HEK293 (cell line): ENCODE data around the gene CBX7.

Experiments
- ATF2 ChIP-seq: fragments of 450-650 bp; formaldehyde crosslinking; IDR thresholded peaks from 2 replicates; pipeline ENCODE4 v1.5.1; 2016; ENCODE audit warnings: missing biosample characterization, missing genetic modification characterization, low read depth
- BCL11B ChIP-seq: fragments of 450-650 bp; formaldehyde crosslinking; IDR thresholded peaks from 2 replicates; pipeline ENCODE4 v1.5.1; 2016; ENCODE audit warnings: low read depth, missing biosample characterization, missing genetic modification characterization
- GLI2 ChIP-seq: fragments of 450-650 bp; formaldehyde crosslinking; IDR thresholded peaks from 2 replicates; pipeline ENCODE4; 2017; ENCODE audit warnings: missing biosample characterization, missing genetic modification characterization, low read depth, borderline replicate concordance
- HIC1 ChIP-seq: fragments of 450-650 bp; formaldehyde crosslinking; IDR thresholded peaks from 2 replicates; pipeline ENCODE4 v1.5.1; 2016; ENCODE audit warnings: missing biosample characterization, missing genetic modification characterization
- HOXC10 ChIP-seq: sonication (generic); formaldehyde crosslinking; IDR thresholded peaks from 2 replicates; pipeline ENCODE4 v1.8.1; 2023; ENCODE audit warnings: mild to moderate bottlenecking, missing genetic modification reagents
- IKZF3 ChIP-seq: fragments of 450-650 bp; IDR thresholded peaks from 2 replicates; pipeline ENCODE4 v1.5.0; 2018; ENCODE audit warnings: missing biosample characterization, mild to moderate bottlenecking, missing genetic modification characterization, moderate library complexity
- KLF1 ChIP-seq: fragments of 450-650 bp; formaldehyde crosslinking; IDR thresholded peaks from 2 replicates; pipeline ENCODE4 v1.5.1; 2016; ENCODE audit warnings: missing biosample characterization, missing genetic modification characterization
- KLF17 ChIP-seq: fragments of 450-650 bp; formaldehyde crosslinking; IDR thresholded peaks from 2 replicates; pipeline ENCODE4 v1.5.1; 2016; ENCODE audit warnings: missing biosample characterization, missing genetic modification characterization
- SALL2 ChIP-seq: fragments of 450-650 bp; formaldehyde crosslinking; IDR thresholded peaks from 2 replicates; pipeline ENCODE4 v1.5.0; 2017; ENCODE audit warnings: missing biosample characterization, mild to moderate bottlenecking, missing genetic modification characterization, borderline replicate concordance
- ZBTB17 ChIP-seq: fragments of 450-650 bp; formaldehyde crosslinking; IDR thresholded peaks from 2 replicates; pipeline ENCODE4 v1.5.1; 2016; ENCODE audit warnings: missing biosample characterization, missing genetic modification characterization
- ZBTB6 ChIP-seq: fragments of 450-650 bp; formaldehyde crosslinking; IDR thresholded peaks from 2 replicates; pipeline ENCODE4 v1.5.1; 2017; ENCODE audit warnings: missing biosample characterization, missing genetic modification characterization
- ZNF132 ChIP-seq: fragments of 450-650 bp; formaldehyde crosslinking; IDR thresholded peaks from 2 replicates; pipeline ENCODE4 v1.5.1; 2017; ENCODE audit warnings: missing biosample characterization, missing genetic modification characterization, borderline replicate concordance
- ZNF214 ChIP-seq: fragments of 450-650 bp; formaldehyde crosslinking; IDR thresholded peaks from 2 replicates; pipeline ENCODE4 v1.5.1; 2017; ENCODE audit warnings: missing biosample characterization, mild to moderate bottlenecking, missing genetic modification characterization, borderline replicate concordance
- ZNF280C ChIP-seq: fragments of 450-650 bp; formaldehyde crosslinking; IDR thresholded peaks from 2 replicates; pipeline ENCODE4 v1.5.1; 2016; ENCODE audit warnings: missing biosample characterization, missing genetic modification characterization
- ZNF341 ChIP-seq: fragments of 450-650 bp; formaldehyde crosslinking; IDR thresholded peaks from 2 replicates; pipeline ENCODE4; 2016; ENCODE audit warnings: low read depth, missing biosample characterization, missing genetic modification characterization
- ZNF362 ChIP-seq: fragments of 450-650 bp; formaldehyde crosslinking; IDR thresholded peaks from 2 replicates; pipeline ENCODE4 v1.5.1; 2016; ENCODE audit warnings: missing biosample characterization, missing genetic modification characterization
- ZNF423 ChIP-seq: fragments of 450-650 bp; formaldehyde crosslinking; IDR thresholded peaks from 2 replicates; pipeline ENCODE4 v1.5.1; 2016; ENCODE audit warnings: missing biosample characterization, missing genetic modification characterization
- ZNF514 ChIP-seq: fragments of 450-650 bp; formaldehyde crosslinking; IDR thresholded peaks from 2 replicates; pipeline ENCODE4 v1.5.1; 2016; ENCODE audit warnings: missing biosample characterization, missing genetic modification characterization
- ZNF549 ChIP-seq: fragments of 450-650 bp; IDR thresholded peaks from 2 replicates; pipeline ENCODE4 v1.5.1; 2018; ENCODE audit warnings: missing biosample characterization, missing genetic modification characterization, mild to moderate bottlenecking, inconsistent platforms, moderate library complexity
- ZNF624 ChIP-seq: fragments of 450-650 bp; formaldehyde crosslinking; IDR thresholded peaks from 2 replicates; pipeline ENCODE4 v1.5.1; 2017; ENCODE audit warnings: missing biosample characterization, missing genetic modification characterization
- ZNF658 ChIP-seq: fragments of 450-650 bp; formaldehyde crosslinking; IDR thresholded peaks from 2 replicates; pipeline ENCODE4; 2016; ENCODE audit warnings: missing biosample characterization, missing genetic modification characterization
- ZNF664 ChIP-seq: fragments of 450-650 bp; formaldehyde crosslinking; IDR thresholded peaks from 2 replicates; pipeline ENCODE4 v1.5.1; 2016; ENCODE audit warnings: missing biosample characterization, missing genetic modification characterization
- ZNF776 ChIP-seq: fragments of 450-650 bp; formaldehyde crosslinking; IDR thresholded peaks from 2 replicates; pipeline ENCODE4 v1.5.0; 2017; ENCODE audit warnings: missing biosample characterization, missing genetic modification characterization, borderline replicate concordance
- ZNF830 ChIP-seq: fragments of 450-650 bp; IDR thresholded peaks from 2 replicates; pipeline ENCODE4 v1.5.0; 2018; ENCODE audit warnings: missing biosample characterization, missing genetic modification characterization, low read depth, mild to moderate bottlenecking, moderate library complexity
- ZSCAN18 ChIP-seq: fragments of 450-650 bp; formaldehyde crosslinking; IDR thresholded peaks from 2 replicates; pipeline ENCODE4 v1.5.1; 2016; ENCODE audit warnings: missing biosample characterization, missing genetic modification characterization
- ZSCAN23 ChIP-seq: fragments of 450-650 bp; formaldehyde crosslinking; IDR thresholded peaks from 2 replicates; pipeline ENCODE4 v1.5.1; 2016; ENCODE audit warnings: missing biosample characterization, missing genetic modification characterization
- ZSCAN5A ChIP-seq: fragments of 450-650 bp; formaldehyde crosslinking; IDR thresholded peaks from 2 replicates; pipeline ENCODE4 v1.5.1; 2016; ENCODE audit warnings: missing biosample characterization, missing genetic modification characterization

Gene CBX7

GRCh38 chr22:39174498-39175352 lies 22.2 kb upstream of the CBX7 start (continued):
- no peak for TF ChIP-seq ZNF624 (tag by site-specific recombination)
- TF ChIP-seq ZNF423 (tag by site-specific recombination): no peak
- TF ChIP-seq SALL2 (tag by site-specific recombination): no peak
- no peak for TF ChIP-seq GLI2
- TF ChIP-seq ATF2 (tag by site-specific recombination): peak; percentile 93
- TF ChIP-seq ZSCAN5A (tag by site-specific recombination): no peak
- no peak for TF ChIP-seq ZNF362
- no peak for TF ChIP-seq ZNF341 (tag by site-specific recombination)
- TF ChIP-seq ZSCAN18 (tag by site-specific recombination): no peak
- TF ChIP-seq ZSCAN23: no peak
- no peak for TF ChIP-seq ZNF132 (tag by site-specific recombination)
- TF ChIP-seq ZNF830: no peak
- no peak for TF ChIP-seq ZNF658
- no peak for TF ChIP-seq KLF1 (tag by site-specific recombination)
- no peak for TF ChIP-seq ZNF214 (tag by site-specific recombination)
- no peak for TF ChIP-seq ZNF776 (tag by site-specific recombination)
- no peak for TF ChIP-seq ZNF514
- peak; percentile 89 for TF ChIP-seq HIC1 (tag by site-specific recombination)
- TF ChIP-seq ZNF664: no peak
- no peak for TF ChIP-seq ZBTB17
- peak; percentile 76; the same call in 1 of the 2 replicates for TF ChIP-seq BCL11B (tag by site-specific recombination)
- TF ChIP-seq HOXC10 (CRISPR knock-in tag): no peak
- no peak for TF ChIP-seq ZBTB6
- peak; percentile 55; the same call in 1 of the 2 replicates for TF ChIP-seq IKZF3 (tag by site-specific recombination)
- TF ChIP-seq ZNF280C: no peak
- TF ChIP-seq KLF17: no peak
- no peak for TF ChIP-seq ZNF549
